Lower leg skin (tissue), 4 donors: ENCODE results near the gene EFCAB8. TPM values are rescaled to one million over a fixed set of nuclear protein-coding genes. Genes with fewer than 3 reads are reported as not detected.

Source experiments
- DNase-seq, 2 donors: peaks; one replicate each; pipeline ENCODE4 v3.0.0-alpha.2; 2019; ENCODE audit warnings: low spot score in 2 of 2
- H3K4me3 ChIP-seq: fragments of 200-600 bp; sonication (generic); 2 replicates; pipeline ENCODE4 v1.5.1; 2017; ENCODE audit warnings: mild to moderate bottlenecking, low read depth; ENCODE audit not compliant: poor library complexity, severe bottlenecking
- POLR2A ChIP-seq, 2 donors: fragments of 450-650 bp; IDR thresholded peaks; one replicate each; pipeline ENCODE4 v1.6.1; 2016 to 2017; ENCODE audit warnings: antibody characterized with exemption in 2 of 2, mild to moderate bottlenecking in 1 of 2, moderate library complexity in 1 of 2
- WGBS, 2 donors: methylation state at CpG; one replicate each; pipeline ENCODE4 v1.1.5; 2018; 5-methylcytosine and 5-hydroxymethylcytosine counted together
- intact Hi-C: fragments of 100-400 bp; cut with DNase I; formaldehyde crosslinking; loops from one replicate; pipeline ENCODE4 v1.15.0; 2023; ENCODE audit warnings: low total_unique reads
- total RNA-seq, 4 donors: library from RNA; depleted of rRNA; stranded (reverse); fragments of >200 nt; gene quantifications; one replicate each; pipeline ENCODE4 v1.1.0, GENCODE V29; 2016
- TF ChIP-seq, protein P1 (sequence below), 3 donors: fragments of 450-650 bp; IDR thresholded peaks; one replicate each; pipeline ENCODE4 v1.5.1; 2016; ENCODE audit warnings: antibody characterized with exemption in 3 of 3, mild to moderate bottlenecking in 3 of 3, moderate library complexity in 2 of 3

The EFCAB8 gene
- total RNA-seq, 4 donors from 2014 or later, result not detected

DNA sequence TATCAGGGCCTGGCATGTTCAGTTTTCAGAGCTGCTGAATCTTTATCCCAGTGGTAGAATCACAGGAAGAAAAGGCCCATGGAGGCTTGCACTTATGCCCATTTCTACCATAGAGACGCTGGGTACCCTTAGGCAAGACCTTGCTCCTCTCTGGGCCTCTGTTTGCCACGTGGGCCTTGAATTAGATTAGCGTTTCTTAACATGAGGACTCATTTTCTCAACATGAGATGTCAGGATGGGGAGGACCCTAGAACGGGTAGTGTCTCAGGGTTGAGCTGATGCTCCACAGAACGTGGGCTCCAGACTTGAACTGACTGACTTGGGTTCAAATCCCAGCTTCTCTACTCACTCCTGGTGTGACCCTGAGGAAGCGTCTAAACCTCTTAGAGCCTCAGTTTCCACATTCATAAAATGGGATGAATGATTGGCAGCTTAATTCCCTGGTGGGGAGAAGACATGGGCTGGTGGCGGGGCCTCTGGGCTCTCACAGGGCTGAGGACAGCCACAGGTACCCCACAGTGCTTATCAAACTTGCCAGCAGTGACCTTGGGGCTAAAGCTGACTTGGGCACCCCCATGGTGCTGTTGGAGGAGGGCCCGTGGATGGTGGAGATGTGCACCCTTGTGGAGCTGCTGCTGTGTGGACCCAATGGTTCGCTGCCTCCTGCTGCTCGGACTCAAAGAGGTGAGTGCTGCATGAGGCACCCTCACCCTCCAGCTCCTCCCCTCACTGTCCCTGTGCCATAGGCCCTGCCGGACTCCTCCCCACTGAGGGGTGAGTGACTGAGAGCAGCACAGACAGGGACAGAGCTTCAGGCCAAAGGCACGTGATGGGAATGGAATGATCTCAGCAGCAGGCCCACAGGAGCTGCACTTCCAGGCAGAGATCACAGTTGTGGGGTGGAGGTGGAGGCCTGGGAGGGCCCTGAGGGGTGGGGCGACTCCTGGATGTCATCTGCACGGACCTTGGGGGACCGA, 117.3 kb downstream of the EFCAB8 start:
- 81 to 90% methylated on average over 13 to 15 of the region's 15 CpGs for WGBS, 2 donors
- intact Hi-C loops, result no loop called here
- peak in 1 of 2 donors; percentile 49 for DNase-seq

DNA sequence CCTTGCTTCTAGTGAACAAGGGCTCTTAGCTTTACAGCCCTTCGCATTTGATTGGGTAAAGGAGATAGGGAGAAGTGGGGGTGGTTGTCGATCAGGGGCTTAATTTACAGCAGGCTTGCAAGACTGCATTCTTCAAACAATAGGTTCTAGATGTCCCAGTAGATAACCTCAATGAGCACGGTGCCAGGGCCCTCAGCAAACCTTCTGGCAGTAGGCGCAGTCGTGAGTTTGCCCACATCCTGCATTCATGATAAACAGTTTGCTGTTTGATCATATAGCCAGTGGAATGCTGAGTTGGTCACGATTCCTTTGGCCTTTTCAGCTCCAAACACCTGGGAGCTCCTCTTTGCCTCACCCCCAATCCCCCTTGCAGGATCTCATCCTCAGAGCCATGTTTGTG, 118.0 kb downstream of the EFCAB8 start:
- H3K4me3 ChIP-seq, result no peak overlapping the region
- TF ChIP-seq, protein P1, sequence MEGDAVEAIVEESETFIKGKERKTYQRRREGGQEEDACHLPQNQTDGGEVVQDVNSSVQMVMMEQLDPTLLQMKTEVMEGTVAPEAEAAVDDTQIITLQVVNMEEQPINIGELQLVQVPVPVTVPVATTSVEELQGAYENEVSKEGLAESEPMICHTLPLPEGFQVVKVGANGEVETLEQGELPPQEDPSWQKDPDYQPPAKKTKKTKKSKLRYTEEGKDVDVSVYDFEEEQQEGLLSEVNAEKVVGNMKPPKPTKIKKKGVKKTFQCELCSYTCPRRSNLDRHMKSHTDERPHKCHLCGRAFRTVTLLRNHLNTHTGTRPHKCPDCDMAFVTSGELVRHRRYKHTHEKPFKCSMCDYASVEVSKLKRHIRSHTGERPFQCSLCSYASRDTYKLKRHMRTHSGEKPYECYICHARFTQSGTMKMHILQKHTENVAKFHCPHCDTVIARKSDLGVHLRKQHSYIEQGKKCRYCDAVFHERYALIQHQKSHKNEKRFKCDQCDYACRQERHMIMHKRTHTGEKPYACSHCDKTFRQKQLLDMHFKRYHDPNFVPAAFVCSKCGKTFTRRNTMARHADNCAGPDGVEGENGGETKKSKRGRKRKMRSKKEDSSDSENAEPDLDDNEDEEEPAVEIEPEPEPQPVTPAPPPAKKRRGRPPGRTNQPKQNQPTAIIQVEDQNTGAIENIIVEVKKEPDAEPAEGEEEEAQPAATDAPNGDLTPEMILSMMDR (IDR thresholded peaks at IDR 0.05), result no peak
- no peak for TF ChIP-seq POLR2A (IDR thresholded peaks at IDR 0.05)
- intact Hi-C loops, result no loop called here
- 75 to 77% methylated on average over 6 of the region's 6 CpGs for WGBS, 2 donors
- DNase-seq, result peak in 1 of 2 donors; percentile 71

More for the DNA sequence above, 117.3 kb downstream of the EFCAB8 start:
- no peak for TF ChIP-seq POLR2A (IDR thresholded peaks at IDR 0.05)
- TF ChIP-seq, protein P1 (IDR thresholded peaks at IDR 0.05), result no peak
- no peak overlapping the region for H3K4me3 ChIP-seq

DNA sequence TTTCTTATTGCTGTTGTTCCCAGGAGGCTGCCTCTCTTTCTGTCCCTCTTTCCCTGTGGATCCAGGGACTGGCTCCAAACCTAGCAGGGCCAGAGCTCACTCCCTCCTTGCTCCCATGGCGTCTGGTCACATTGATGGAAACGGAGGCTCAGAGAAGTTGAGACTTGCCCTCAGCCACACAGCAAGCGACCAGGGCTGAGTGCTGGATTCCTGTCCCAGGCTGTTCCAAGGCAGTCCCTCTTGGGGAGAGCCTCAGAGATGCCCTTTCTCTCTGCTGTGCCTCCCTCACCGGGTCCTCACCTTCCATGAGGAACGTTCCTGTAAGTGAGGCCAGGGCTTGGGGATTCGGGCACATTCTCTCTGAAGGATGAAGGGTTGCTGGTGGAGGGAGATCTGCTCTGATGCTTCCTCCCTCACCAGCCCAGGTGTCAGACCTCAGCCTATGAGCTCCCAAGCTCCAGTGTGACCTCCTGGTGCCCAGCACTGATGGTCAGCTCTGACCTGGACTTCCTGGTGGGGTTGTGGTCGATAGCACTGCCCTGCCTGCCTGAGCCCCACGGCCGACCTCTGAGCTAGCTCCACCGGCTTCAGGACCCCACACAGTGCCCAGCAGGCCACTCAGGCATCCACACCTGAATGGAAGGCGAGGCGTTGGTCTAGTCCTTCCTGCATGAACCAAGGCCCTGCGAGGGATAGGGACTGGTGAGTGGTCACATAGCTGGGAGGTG, 118.7 kb downstream of the EFCAB8 start:
- peak in 1 of 2 donors; percentile 68 for DNase-seq
- TF ChIP-seq, protein P1 (IDR thresholded peaks at IDR 0.05), result no peak
- TF ChIP-seq POLR2A (IDR thresholded peaks at IDR 0.05), result no peak

DNA sequence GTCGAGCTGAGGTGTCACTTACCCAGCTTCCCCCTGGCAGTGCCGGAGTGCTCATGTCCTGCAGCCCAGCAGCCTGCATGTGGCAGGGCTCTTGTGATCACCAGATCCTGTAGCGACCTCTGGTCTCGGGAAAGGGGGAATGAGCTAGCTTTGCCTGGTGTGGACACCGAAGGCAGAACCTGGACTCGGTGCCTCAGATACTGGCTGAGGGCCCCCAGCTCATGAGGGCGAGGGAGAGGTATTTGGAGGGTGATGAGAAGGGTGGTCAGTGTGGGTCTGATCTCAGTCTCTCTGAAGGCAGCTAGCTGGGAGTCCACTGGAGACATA, 119.2 kb downstream of the EFCAB8 start:
- no peak for TF ChIP-seq POLR2A (IDR thresholded peaks at IDR 0.05)
- TF ChIP-seq, protein P1 (IDR thresholded peaks at IDR 0.05), result no peak
- 88 to 96% methylated on average over 5 to 7 of the region's 7 CpGs for WGBS, 2 donors
- H3K4me3 ChIP-seq, result no peak overlapping the region
- DNase-seq, result no peak
- intact Hi-C loops, result no loop called here

More for the DNA sequence above, 118.7 kb downstream of the EFCAB8 start:
- no peak overlapping the region for H3K4me3 ChIP-seq
- intact Hi-C loops, result no loop called here
- WGBS, 2 donors, result 85% methylated on average over 7 to 10 of the region's 13 CpGs

DNA sequence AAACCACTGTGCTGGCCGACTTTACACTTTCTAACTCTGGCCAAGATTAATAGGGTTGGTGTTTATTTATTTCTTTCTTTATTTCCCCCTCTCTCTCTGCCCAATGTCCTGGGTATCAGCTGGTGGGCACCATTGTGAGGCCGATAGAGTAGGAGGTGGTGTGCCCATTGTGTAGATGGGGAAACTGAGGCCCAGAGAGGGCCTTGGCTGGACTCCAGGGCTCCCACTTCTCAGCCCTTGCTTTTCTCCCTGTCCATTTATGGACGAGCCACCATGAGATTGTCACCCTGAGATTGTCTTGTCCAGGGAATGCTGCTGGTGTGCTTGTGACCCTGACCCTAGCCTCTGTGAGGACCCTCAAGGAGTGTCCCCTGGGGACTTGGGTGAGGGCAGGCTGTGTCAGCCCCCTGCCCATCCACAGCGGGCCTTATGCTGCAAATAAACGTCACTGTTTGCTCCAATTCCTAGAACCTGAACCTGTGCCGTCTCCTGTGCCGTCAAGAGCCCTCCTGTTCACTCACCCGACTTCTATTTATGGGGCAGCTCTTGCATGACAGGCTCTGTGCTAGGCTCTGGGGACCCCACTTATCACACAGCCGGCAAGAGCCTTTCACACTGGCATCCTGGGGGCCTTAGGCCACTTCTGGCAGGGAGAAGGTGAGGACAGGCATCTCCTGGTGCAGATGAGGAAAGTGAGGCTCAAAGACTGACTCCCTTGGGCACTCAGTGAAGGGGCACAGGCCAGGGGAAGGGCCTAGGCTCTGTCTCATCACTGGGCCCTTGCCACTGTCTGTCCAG, 120.7 kb downstream of the EFCAB8 start:
- no peak overlapping the region for H3K4me3 ChIP-seq
- WGBS, 2 donors, result 80 to 83% methylated on average over 9 of the region's 9 CpGs
- DNase-seq, result peak in 1 of 2 donors; percentile 3
- intact Hi-C loops, result no loop called here
- no peak for TF ChIP-seq POLR2A (IDR thresholded peaks at IDR 0.05)
- TF ChIP-seq, protein P1 (IDR thresholded peaks at IDR 0.05), result no peak
